ENCODE data around the gene ZNF454. TPM values are rescaled to one million over a fixed set of nuclear protein-coding genes. Genes with fewer than 3 reads are reported as not detected.

ZNF454 gene
- total RNA-seq, 4 donors from 2014 or later, result 0.17 to 0.71 (median 0.36) TPM

DNA sequence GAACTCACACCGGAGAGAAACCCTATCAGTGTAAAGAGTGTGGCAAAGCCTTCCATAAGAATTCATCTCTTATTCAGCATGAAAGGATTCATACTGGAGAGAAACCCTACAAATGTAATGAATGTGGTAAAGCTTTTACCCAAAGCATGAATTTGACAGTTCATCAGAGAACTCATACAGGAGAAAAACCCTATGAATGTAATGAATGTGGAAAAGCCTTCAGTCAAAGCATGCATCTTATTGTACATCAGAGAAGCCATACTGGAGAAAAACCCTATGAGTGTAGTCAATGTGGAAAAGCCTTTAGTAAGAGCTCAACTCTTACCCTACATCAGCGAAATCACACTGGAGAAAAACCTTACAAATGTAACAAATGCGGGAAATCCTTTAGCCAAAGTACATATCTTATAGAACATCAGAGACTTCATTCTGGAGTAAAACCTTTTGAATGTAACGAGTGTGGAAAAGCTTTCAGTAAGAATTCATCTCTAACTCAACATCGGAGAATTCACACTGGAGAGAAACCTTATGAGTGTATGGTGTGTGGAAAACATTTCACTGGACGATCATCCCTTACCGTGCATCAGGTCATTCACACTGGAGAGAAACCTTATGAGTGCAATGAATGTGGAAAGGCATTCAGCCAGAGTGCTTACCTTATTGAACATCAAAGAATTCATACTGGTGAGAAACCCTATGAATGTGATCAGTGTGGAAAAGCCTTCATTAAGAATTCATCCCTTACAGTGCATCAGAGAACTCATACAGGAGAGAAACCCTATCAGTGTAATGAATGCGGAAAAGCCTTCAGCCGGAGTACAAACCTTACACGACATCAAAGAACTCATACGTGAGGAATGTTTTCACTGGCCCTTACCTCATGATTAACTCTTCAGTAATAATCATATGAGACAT, 8.9 kb upstream of the ZNF454 start:
- peak overlapping the region in 1 of 4 donors; percentile 29 for H3K4me3 ChIP-seq
- no peaks in the 10 kb centered on the region for H3K4me1 ChIP-seq
- H3K9me3 ChIP-seq, result peaks cover 7 to 66% (median 63%) of the 10 kb centered on the region in 3 donors
- H3K27ac ChIP-seq, result no peak overlapping the region
- intact Hi-C loops (cut with DNase I; ENCODE audit: low total_unique reads), result no loop called here
- TF ChIP-seq POLR2A (IDR thresholded peaks at IDR 0.05), result no peak
- TF ChIP-seq, protein P1, sequence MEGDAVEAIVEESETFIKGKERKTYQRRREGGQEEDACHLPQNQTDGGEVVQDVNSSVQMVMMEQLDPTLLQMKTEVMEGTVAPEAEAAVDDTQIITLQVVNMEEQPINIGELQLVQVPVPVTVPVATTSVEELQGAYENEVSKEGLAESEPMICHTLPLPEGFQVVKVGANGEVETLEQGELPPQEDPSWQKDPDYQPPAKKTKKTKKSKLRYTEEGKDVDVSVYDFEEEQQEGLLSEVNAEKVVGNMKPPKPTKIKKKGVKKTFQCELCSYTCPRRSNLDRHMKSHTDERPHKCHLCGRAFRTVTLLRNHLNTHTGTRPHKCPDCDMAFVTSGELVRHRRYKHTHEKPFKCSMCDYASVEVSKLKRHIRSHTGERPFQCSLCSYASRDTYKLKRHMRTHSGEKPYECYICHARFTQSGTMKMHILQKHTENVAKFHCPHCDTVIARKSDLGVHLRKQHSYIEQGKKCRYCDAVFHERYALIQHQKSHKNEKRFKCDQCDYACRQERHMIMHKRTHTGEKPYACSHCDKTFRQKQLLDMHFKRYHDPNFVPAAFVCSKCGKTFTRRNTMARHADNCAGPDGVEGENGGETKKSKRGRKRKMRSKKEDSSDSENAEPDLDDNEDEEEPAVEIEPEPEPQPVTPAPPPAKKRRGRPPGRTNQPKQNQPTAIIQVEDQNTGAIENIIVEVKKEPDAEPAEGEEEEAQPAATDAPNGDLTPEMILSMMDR (IDR thresholded peaks at IDR 0.05 in 4 of 5, conservative IDR thresholded peaks at IDR 0.05 in 1 of 5), result no peak
- peaks cover 3 to 67% of the 10 kb centered on the region in 2 donors for H3K36me3 ChIP-seq
- ATAC-seq, result no peak
- H3K27me3 ChIP-seq, result no peaks in the 10 kb centered on the region
- in situ Hi-C loops (cut with MboI; ENCODE audit: low sequenced_read_pairs in 4 of 4), result no loop called here
- no peak for DNase-seq

DNA sequence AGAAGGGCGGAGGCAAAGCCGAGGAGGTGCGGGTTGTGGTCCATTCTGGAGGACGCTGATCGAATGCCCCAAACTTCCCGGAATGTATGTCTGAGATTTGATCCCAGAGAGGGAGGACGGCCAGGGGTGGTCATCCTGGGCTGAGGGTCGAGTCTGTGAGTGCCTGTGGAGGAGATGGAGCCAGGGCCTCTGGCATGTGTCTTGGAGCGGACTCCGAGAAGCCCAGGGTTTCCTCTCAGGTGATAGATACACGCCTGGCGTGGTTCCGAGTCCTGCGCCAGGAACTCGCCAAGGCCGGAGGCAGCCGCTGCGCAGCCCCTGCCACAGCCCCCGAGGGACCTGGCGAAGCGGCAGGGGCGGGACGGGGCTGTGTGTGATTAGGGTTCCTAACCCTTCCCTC, 363 bp downstream of the ZNF454 start:
- Histone ChIP-seq H3K36me3 (no peaks in the 10 kb centered on the region), H3K27me3 (peaks cover 0 to 21% (median 13%) of the 10 kb centered on the region in 3 donors), H3K4me3 (peak overlapping the region; percentile 53 to 59 (median 57)), H3K27ac (no peak overlapping the region), H3K4me1 (no peaks in the 10 kb centered on the region), H3K9me3 (peaks cover 0 to 39% (median 21%) of the 10 kb centered on the region in 3 donors)
- in situ Hi-C loops (cut with MboI; ENCODE audit: low sequenced_read_pairs in 4 of 4) (no loop called here), intact Hi-C loops (cut with DNase I; ENCODE audit: low total_unique reads) (loop anchor here (2.0 to 5.0 kb wide), 2 partner anchors 81 to 83 kb away; partner anchors contain the start of genes ZNF354B and ZNF879)
- DNase-seq, result no peak
- TF ChIP-seq, protein P1 (IDR thresholded peaks at IDR 0.05 in 4 of 5, conservative IDR thresholded peaks at IDR 0.05 in 1 of 5), result no peak
- no peak for TF ChIP-seq POLR2A (IDR thresholded peaks at IDR 0.05)
- ATAC-seq, result no peak

DNA sequence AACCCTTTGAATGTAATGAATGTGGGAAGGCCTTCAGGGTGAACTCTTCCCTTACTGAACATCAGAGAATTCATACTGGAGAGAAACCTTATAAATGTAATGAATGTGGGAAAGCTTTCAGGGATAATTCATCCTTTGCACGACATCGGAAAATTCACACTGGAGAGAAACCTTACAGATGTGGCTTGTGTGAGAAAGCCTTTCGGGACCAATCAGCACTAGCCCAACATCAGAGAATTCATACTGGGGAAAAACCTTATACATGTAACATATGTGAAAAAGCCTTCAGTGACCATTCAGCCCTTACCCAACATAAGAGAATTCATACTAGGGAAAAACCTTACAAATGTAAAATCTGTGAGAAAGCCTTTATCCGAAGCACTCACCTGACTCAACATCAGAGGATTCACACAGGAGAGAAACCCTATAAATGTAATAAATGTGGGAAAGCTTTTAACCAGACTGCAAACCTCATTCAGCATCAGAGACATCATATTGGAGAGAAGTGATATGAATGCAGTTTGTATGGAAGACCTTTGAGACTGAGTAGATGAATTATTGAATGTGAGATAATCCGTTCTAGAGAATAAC, 24.6 kb downstream of the ZNF454 start:
- in situ Hi-C loops (cut with MboI; ENCODE audit: low sequenced_read_pairs in 4 of 4) (no loop called here), intact Hi-C loops (cut with DNase I; ENCODE audit: low total_unique reads) (no loop called here)
- Histone ChIP-seq H3K27me3 (peaks cover 0 to 4% (median 0%) of the 10 kb centered on the region in 3 donors), H3K27ac (no peak overlapping the region), H3K9me3 (peaks cover 0 to 40% (median 29%) of the 10 kb centered on the region in 3 donors), H3K4me1 (no peaks in the 10 kb centered on the region), H3K36me3 (no peaks in the 10 kb centered on the region), H3K4me3 (peak overlapping the region in 1 of 4 donors; percentile 1)
- TF ChIP-seq POLR2A (IDR thresholded peaks at IDR 0.05), result no peak
- DNase-seq (no peak), ATAC-seq (no peak)

DNA sequence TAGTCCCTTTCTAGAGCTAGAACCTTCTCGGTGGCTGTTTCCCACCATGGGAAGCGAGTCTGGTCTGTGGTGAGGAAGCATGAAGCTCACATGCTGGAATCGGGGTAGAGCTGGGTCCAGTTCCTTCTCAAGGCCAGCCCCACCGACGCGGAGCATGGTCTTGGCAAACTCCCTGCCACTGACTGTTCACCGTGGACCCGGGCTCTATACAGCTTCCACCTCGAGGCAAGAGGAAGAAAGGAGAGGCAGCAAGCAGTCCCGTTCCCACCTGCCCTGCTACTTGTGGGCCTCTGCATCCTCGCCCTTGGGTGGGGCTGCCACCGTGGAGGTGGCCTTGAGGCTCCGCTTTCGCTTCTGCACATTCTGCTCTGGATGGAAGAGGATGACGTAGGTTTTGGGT, 40.4 kb downstream of the ZNF454 start:
- ATAC-seq (no peak), DNase-seq (no peak)
- no peaks in the 10 kb centered on the region for H3K36me3 ChIP-seq
- H3K27me3 ChIP-seq, result no peaks in the 10 kb centered on the region
- H3K4me1 ChIP-seq, result no peaks in the 10 kb centered on the region
- intact Hi-C loops (cut with DNase I; ENCODE audit: low total_unique reads) (no loop called here), in situ Hi-C loops (cut with MboI; ENCODE audit: low sequenced_read_pairs in 4 of 4) (no loop called here)
- H3K4me3 ChIP-seq, result no peak overlapping the region
- H3K9me3 ChIP-seq, result no peaks in the 10 kb centered on the region
- H3K27ac ChIP-seq, result no peak overlapping the region
- TF ChIP-seq, protein P1 (IDR thresholded peaks at IDR 0.05 in 4 of 5, conservative IDR thresholded peaks at IDR 0.05 in 1 of 5), result no peak
- TF ChIP-seq POLR2A (IDR thresholded peaks at IDR 0.05), result no peak

DNA sequence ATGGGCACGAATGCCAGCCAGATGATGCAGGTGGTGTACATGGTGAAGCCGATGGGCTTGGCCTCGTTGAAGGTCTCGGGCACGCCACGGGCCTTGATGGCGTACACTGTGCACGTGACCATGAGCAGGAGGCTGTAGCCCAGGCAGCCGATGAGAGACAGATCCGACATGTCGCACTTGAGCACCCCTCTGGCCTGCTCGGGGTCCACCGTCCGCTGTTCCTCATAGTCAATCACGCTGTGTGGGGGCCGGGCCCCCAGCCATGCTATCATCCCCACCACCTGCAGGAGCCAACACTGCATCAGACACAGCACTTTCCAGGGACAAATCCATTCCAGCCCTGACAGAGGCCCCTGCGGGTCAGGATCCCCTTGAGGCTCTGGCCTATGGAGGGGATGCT, 41.9 kb downstream of the ZNF454 start:
- Histone ChIP-seq H3K9me3 (no peaks in the 10 kb centered on the region), H3K27me3 (no peaks in the 10 kb centered on the region), H3K27ac (no peak overlapping the region), H3K4me3 (no peak overlapping the region), H3K36me3 (no peaks in the 10 kb centered on the region), H3K4me1 (no peaks in the 10 kb centered on the region)
- no peak for TF ChIP-seq POLR2A (IDR thresholded peaks at IDR 0.05)
- TF ChIP-seq, protein P1 (IDR thresholded peaks at IDR 0.05 in 4 of 5, conservative IDR thresholded peaks at IDR 0.05 in 1 of 5), result no peak
- no peak for DNase-seq
- no peak for ATAC-seq
- intact Hi-C loops (cut with DNase I; ENCODE audit: low total_unique reads) (no loop called here), in situ Hi-C loops (cut with MboI; ENCODE audit: low sequenced_read_pairs in 4 of 4) (no loop called here)
